CD14-positive monocyte (primary cell): ENCODE results near the gene DIAPH2. TPM values are rescaled to one million over a fixed set of nuclear protein-coding genes. Genes with fewer than 3 reads are reported as not detected.

Experiments
- DNase-seq, 3 donors: peaks; one replicate each; pipeline ENCODE4 v3.0.0-alpha.2; 2011 to 2022
- H2AFZ ChIP-seq: 2 replicates; pipeline ENCODE4 v1.6.0; 2012; ENCODE audit warnings: mild to moderate bottlenecking, low read depth, low read length, inconsistent platforms; ENCODE audit not compliant: insufficient read depth, poor library complexity, severe bottlenecking
- H3K27ac ChIP-seq, 2 donors: 1 replicate in 1 of 2; 2 replicates in 1 of 2; pipeline ENCODE4 v1.5.1; 2012 to 2013; ENCODE audit warnings: low read length in 2 of 2, control low read depth in 1 of 2, inconsistent platforms in 1 of 2, low read depth in 1 of 2, mild to moderate bottlenecking in 1 of 2
- H3K27me3 ChIP-seq, 2 donors: one replicate each; pipeline versions ENCODE4 v1.6.0 to v1.6.1; 2011 to 2013; ENCODE audit warnings: low read length in 2 of 2; ENCODE audit not compliant: control insufficient read depth in 2 of 2, insufficient read depth in 2 of 2
- H3K36me3 ChIP-seq, 2 donors: replicated peaks in 1 of 2; 1 replicate in 1 of 2; 2 replicates in 1 of 2; pipeline versions ENCODE4 v1.5.1 to v1.6.1; 2012 to 2013; ENCODE audit warnings: low read length in 2 of 2, control low read depth in 1 of 2, inconsistent platforms in 1 of 2, mild to moderate bottlenecking in 1 of 2; ENCODE audit not compliant: insufficient read depth in 2 of 2, control insufficient read depth in 1 of 2
- H3K4me1 ChIP-seq, 2 donors: 1 replicate in 1 of 2; 2 replicates in 1 of 2; pipeline versions ENCODE4 v1.5.1 to v1.6.1; 2012 to 2013; ENCODE audit warnings: low read length in 2 of 2, control low read depth in 1 of 2, inconsistent platforms in 1 of 2, mild to moderate bottlenecking in 1 of 2, moderate library complexity in 1 of 2; ENCODE audit not compliant: insufficient read depth in 2 of 2, control insufficient read depth in 1 of 2
- H3K4me2 ChIP-seq: replicated peaks from 2 replicates; pipeline ENCODE3; 2012; ENCODE audit warnings: low read length, moderate library complexity, mild to moderate bottlenecking; ENCODE audit not compliant: poor library complexity, severe bottlenecking; ENCODE audit errors: extremely low read depth
- H3K4me3 ChIP-seq, 3 experiments: fragments of 200-600 bp in 1 of 3; sonication (generic) in 1 of 3; replicated peaks in 1 of 3; 1 replicate in 2 of 3; 2 replicates in 1 of 3; pipeline ENCODE4 v1.5.1; 2011 to 2013; ENCODE audit warnings: low read length in 3 of 3, mild to moderate bottlenecking in 3 of 3, control low read depth in 2 of 3, low read depth in 2 of 3, inconsistent platforms in 1 of 3, moderate library complexity in 1 of 3
- H3K79me2 ChIP-seq: 2 replicates; pipeline ENCODE4 v1.6.0; 2012; ENCODE audit warnings: mild to moderate bottlenecking, control low read depth, inconsistent platforms, low read length, moderate library complexity; ENCODE audit not compliant: insufficient read depth
- H3K9ac ChIP-seq: 2 replicates; pipeline ENCODE4 v1.6.0; 2017; ENCODE audit warnings: low read length, mild to moderate bottlenecking; ENCODE audit not compliant: insufficient read depth, poor library complexity, severe bottlenecking
- H3K9me3 ChIP-seq, 2 donors: replicated peaks in 1 of 2; 1 replicate in 1 of 2; 2 replicates in 1 of 2; pipeline versions ENCODE4 v1.5.1 to v1.6.1; 2012 to 2013; ENCODE audit warnings: low read length in 2 of 2, control low read depth in 1 of 2; ENCODE audit not compliant: control insufficient read depth in 1 of 2, insufficient read depth in 1 of 2
- H4K20me1 ChIP-seq: 2 replicates; pipeline ENCODE4 v1.6.0; 2012; ENCODE audit warnings: mild to moderate bottlenecking, low read length, control low read depth, moderate library complexity; ENCODE audit not compliant: insufficient read depth
- H3K27ac Mint-ChIP-seq, 7 donors: one replicate each; pipeline ENCODE4 v1.8.0; 2020; ENCODE audit warnings: mild to moderate bottlenecking in 7 of 7, mixed read lengths in 7 of 7, moderate library complexity in 6 of 7, inconsistent platforms in 2 of 7
- H3K27me3 Mint-ChIP-seq, 3 donors: one replicate each; pipeline ENCODE4 v1.8.0; 2021 to 2022; ENCODE audit warnings: low read depth in 3 of 3, mild to moderate bottlenecking in 3 of 3, mixed read lengths in 3 of 3, moderate library complexity in 3 of 3, inconsistent platforms in 1 of 3
- H3K36me3 Mint-ChIP-seq, 2 donors: one replicate each; pipeline ENCODE4 v1.8.0; 2020; ENCODE audit warnings: mixed read lengths in 2 of 2, inconsistent platforms in 1 of 2, mild to moderate bottlenecking in 1 of 2
- H3K4me1 Mint-ChIP-seq: one replicate; pipeline ENCODE4 v1.8.0; 2020; ENCODE audit warnings: mild to moderate bottlenecking, mixed read lengths
- H3K4me3 Mint-ChIP-seq, 2 donors: one replicate each; pipeline ENCODE4 v1.8.0; 2020; ENCODE audit warnings: mild to moderate bottlenecking in 2 of 2, mixed read lengths in 2 of 2, moderate library complexity in 1 of 2
- H3K9me3 Mint-ChIP-seq, 7 donors: one replicate each; pipeline ENCODE4 v1.8.0; 2020 to 2022; ENCODE audit warnings: mixed read lengths in 7 of 7, mild to moderate bottlenecking in 6 of 7, moderate library complexity in 6 of 7, inconsistent platforms in 2 of 7
- CTCF ChIP-seq: fragments of 200-600 bp; IDR thresholded peaks from one replicate; pipeline ENCODE4 v1.8.0; 2022; ENCODE audit warnings: antibody characterized with exemption, mild to moderate bottlenecking
- WGBS: methylation state at CpG from one replicate; pipeline ENCODE4 v1.1.5; 2013; ENCODE audit warnings: missing lambda C conversion rate; ENCODE audit not compliant: insufficient coverage; 5-methylcytosine and 5-hydroxymethylcytosine counted together
- intact Hi-C, 2 donors: fragments of 100-400 bp; cut with micrococcal nuclease; formaldehyde crosslinking; loops; one replicate each; pipeline versions ENCODE4 v1.15.0 to v1.15.1; 2023
- polyA plus RNA-seq, 3 donors: library from polyadenylated mRNA; depleted of rRNA in 1 of 3; unstranded in 2 of 3; stranded (reverse) in 1 of 3; fragments of 300-500 nt in 2 of 3; fragments of >200 nt in 1 of 3; fragmentation: Illumina TruSeq in 2 of 3; gene quantifications; 1 replicate in 2 of 3; 2 replicates in 1 of 3; pipeline ENCODE4 v1.2.3, GENCODE V29; 2012 to 2021

Gene DIAPH2
- polyA plus RNA-seq, 3 donors = 9.5 to 20.5 (median 11.4) TPM

- no peaks in the 10 kb centered on the region for H3K4me1 ChIP-seq
- Mint-ChIP-seq H3K4me3 (no peak overlapping the region), H3K27ac (no peak overlapping the region), H3K36me3 (peaks cover 5% of the 10 kb centered on the region in 2 donors), H3K9me3 (no peaks in the 10 kb centered on the region), H3K4me1 (peaks cover 3% of the 10 kb centered on the region), H3K27me3 (peaks cover 0 to 4% (median 2%) of the 10 kb centered on the region in 3 donors)
- H3K4me2 ChIP-seq = no peak overlapping the region
- H4K20me1 ChIP-seq = no peaks in the 10 kb centered on the region
- H3K27ac ChIP-seq = no peak overlapping the region
- H3K9me3 ChIP-seq = no peaks in the 10 kb centered on the region
- no peak for DNase-seq
- no peak overlapping the region for H3K4me3 ChIP-seq
- no peaks in the 10 kb centered on the region for H3K79me2 ChIP-seq
- intact Hi-C loops = no loop called here
- no peak for TF ChIP-seq CTCF
- no peaks in the 10 kb centered on the region for H3K36me3 ChIP-seq
- no peak overlapping the region for H3K9ac ChIP-seq
- peaks cover 0 to 2% of the 10 kb centered on the region in 2 donors for H3K27me3 ChIP-seq
- no peak overlapping the region for H2AFZ ChIP-seq
- WGBS = no CpG with 5 or more reads among the region's 2 CpGs
Measured at GRCh38 chrX:97367125-97367524, 682.5 kb downstream of the DIAPH2 start.

GRCh38 chrX:97369947-97370346 lies 685.3 kb downstream of the DIAPH2 start:
- Histone ChIP-seq H3K4me3 (no peak overlapping the region), H2AFZ (no peak overlapping the region), H4K20me1 (no peaks in the 10 kb centered on the region), H3K79me2 (no peaks in the 10 kb centered on the region), H3K27ac (no peak overlapping the region), H3K4me2 (no peak overlapping the region), H3K27me3 (peaks cover 0 to 2% of the 10 kb centered on the region in 2 donors), H3K4me1 (no peaks in the 10 kb centered on the region), H3K9me3 (no peaks in the 10 kb centered on the region), H3K9ac (no peak overlapping the region), H3K36me3 (no peaks in the 10 kb centered on the region)
- no peak for TF ChIP-seq CTCF
- H3K27ac Mint-ChIP-seq = no peak overlapping the region
- DNase-seq = no peak
- peaks cover 5 to 6% of the 10 kb centered on the region in 2 donors for H3K36me3 Mint-ChIP-seq
- no peaks in the 10 kb centered on the region for H3K9me3 Mint-ChIP-seq
- H3K27me3 Mint-ChIP-seq = peaks cover 0 to 3% (median 2%) of the 10 kb centered on the region in 3 donors
- no peak overlapping the region for H3K4me3 Mint-ChIP-seq
- intact Hi-C loops = no loop called here
- H3K4me1 Mint-ChIP-seq = peaks cover 3% of the 10 kb centered on the region
- WGBS = no CpG with 5 or more reads among the region's 1 CpG
